ENCODE data around the gene ADAR. TPM values are rescaled to one million over a fixed set of nuclear protein-coding genes. Genes with fewer than 3 reads are reported as not detected.

The ADAR gene
- total and polyA plus RNA-seq, 2 donors from 2014 or later: 40.3 to 154 TPM

GRCh38 chr1:154536570-154536969 is 71.4 kb downstream of the ADAR start:
- Histone ChIP-seq H3K4me3 (ENCODE audit: low read length in 3 of 3) (no peak overlapping the region), H3K27me3 (ENCODE audit: control insufficient read depth, insufficient read depth, low read length) (no peaks in the 10 kb centered on the region), H3K27ac (ENCODE audit: low read depth in 2 of 2, low read length in 2 of 2) (no peak overlapping the region), H3K9me3 (ENCODE audit: control insufficient read depth in 2 of 3, insufficient read depth in 1 of 3, low read length in 3 of 3) (no peaks in the 10 kb centered on the region), H3K9ac (ENCODE audit: low read length in 3 of 3) (no peak overlapping the region), H3K36me3 (ENCODE audit: control insufficient read depth in 2 of 3, insufficient read depth in 3 of 3, low read length in 3 of 3) (no peaks in the 10 kb centered on the region), H3K4me1 (ENCODE audit: control insufficient read depth in 2 of 3, insufficient read depth in 2 of 3, low read depth in 1 of 3, low read length in 3 of 3) (no peaks in the 10 kb centered on the region)
- FAIRE-seq (no peak), DNase-seq (no peak)
- TF ChIP-seq, protein P1, sequence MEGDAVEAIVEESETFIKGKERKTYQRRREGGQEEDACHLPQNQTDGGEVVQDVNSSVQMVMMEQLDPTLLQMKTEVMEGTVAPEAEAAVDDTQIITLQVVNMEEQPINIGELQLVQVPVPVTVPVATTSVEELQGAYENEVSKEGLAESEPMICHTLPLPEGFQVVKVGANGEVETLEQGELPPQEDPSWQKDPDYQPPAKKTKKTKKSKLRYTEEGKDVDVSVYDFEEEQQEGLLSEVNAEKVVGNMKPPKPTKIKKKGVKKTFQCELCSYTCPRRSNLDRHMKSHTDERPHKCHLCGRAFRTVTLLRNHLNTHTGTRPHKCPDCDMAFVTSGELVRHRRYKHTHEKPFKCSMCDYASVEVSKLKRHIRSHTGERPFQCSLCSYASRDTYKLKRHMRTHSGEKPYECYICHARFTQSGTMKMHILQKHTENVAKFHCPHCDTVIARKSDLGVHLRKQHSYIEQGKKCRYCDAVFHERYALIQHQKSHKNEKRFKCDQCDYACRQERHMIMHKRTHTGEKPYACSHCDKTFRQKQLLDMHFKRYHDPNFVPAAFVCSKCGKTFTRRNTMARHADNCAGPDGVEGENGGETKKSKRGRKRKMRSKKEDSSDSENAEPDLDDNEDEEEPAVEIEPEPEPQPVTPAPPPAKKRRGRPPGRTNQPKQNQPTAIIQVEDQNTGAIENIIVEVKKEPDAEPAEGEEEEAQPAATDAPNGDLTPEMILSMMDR (IDR thresholded peaks at IDR 0.05; ENCODE audit: borderline replicate concordance, extremely low read depth, insufficient read depth): no peak
- intact Hi-C loops (cut with DNase I): no loop called here

GRCh38 chr1:154533952-154534844 is 73.8 kb downstream of the ADAR start:
- H3K9me3 ChIP-seq (ENCODE audit: control insufficient read depth in 2 of 3, insufficient read depth in 1 of 3, low read length in 3 of 3): no peaks in the 10 kb centered on the region
- no peaks in the 10 kb centered on the region for H3K27me3 ChIP-seq (ENCODE audit: control insufficient read depth, insufficient read depth, low read length)
- peak in 4 of 5 donors; percentile 33 to 47 (median 42) for DNase-seq
- no peak for FAIRE-seq
- H3K4me1 ChIP-seq (ENCODE audit: control insufficient read depth in 2 of 3, insufficient read depth in 2 of 3, low read depth in 1 of 3, low read length in 3 of 3): no peaks in the 10 kb centered on the region
- H3K36me3 ChIP-seq (ENCODE audit: control insufficient read depth in 2 of 3, insufficient read depth in 3 of 3, low read length in 3 of 3): no peaks in the 10 kb centered on the region
- no peak overlapping the region for H3K9ac ChIP-seq (ENCODE audit: low read length in 3 of 3)
- TF ChIP-seq, protein P1 (IDR thresholded peaks at IDR 0.05; ENCODE audit: borderline replicate concordance, extremely low read depth, insufficient read depth): peak; percentile 53
- intact Hi-C loops (cut with DNase I): no loop called here
- no peak overlapping the region for H3K27ac ChIP-seq (ENCODE audit: low read depth in 2 of 2, low read length in 2 of 2)
- H3K4me3 ChIP-seq (ENCODE audit: low read length in 3 of 3): no peak overlapping the region

Other genes with a start within 250 kb of the ADAR start
- gene IL6R, start 202.8 kb downstream of the ADAR start, total RNA-seq: 33.0 TPM
- 6.2 TPM for gene IL6R, start 202.8 kb downstream of the ADAR start, polyA plus RNA-seq (ENCODE audit: insufficient read depth, low read depth, low replicate concordance)
- 4.7 TPM for gene TDRD10, start 106.0 kb downstream of the ADAR start, total RNA-seq
- 2.3 TPM for gene TDRD10, start 106.0 kb downstream of the ADAR start, polyA plus RNA-seq (ENCODE audit: insufficient read depth, low read depth, low replicate concordance)
- 18.1 TPM for gene SHE, start 105.8 kb downstream of the ADAR start, total RNA-seq
- 7.6 TPM for gene SHE, start 105.8 kb downstream of the ADAR start, polyA plus RNA-seq (ENCODE audit: insufficient read depth, low read depth, low replicate concordance)
- gene UBE2Q1, start 49.5 kb downstream of the ADAR start, total RNA-seq: 77.6 TPM
- 72.3 TPM for gene UBE2Q1, start 49.5 kb downstream of the ADAR start, polyA plus RNA-seq (ENCODE audit: insufficient read depth, low read depth, low replicate concordance)
- gene CHRNB2, start 40.4 kb downstream of the ADAR start, total RNA-seq: 0.60 TPM
- not detected for gene CHRNB2, start 40.4 kb downstream of the ADAR start, polyA plus RNA-seq (ENCODE audit: insufficient read depth, low read depth, low replicate concordance)